Spinal cord (tissue), 10 donors: ENCODE measurements around the gene DPF3. TPM values are rescaled to one million over a fixed set of nuclear protein-coding genes. Genes with fewer than 3 reads are reported as not detected.
A peak's percentile ranks its signal among the peaks of the same experiment; 100 is the strongest.

Experiments used
- DNase-seq, 6 donors: peaks; one replicate each; pipeline versions ENCODE4 v3.0.0 to v3.0.0-alpha.2; 2013 to 2015; ENCODE audit warnings: low spot score in 6 of 6, low read depth in 4 of 6
- H3K27ac ChIP-seq: one replicate; pipeline ENCODE4 v1.5.1; 2013; ENCODE audit warnings: low read depth, low read length, control low read depth
- H3K27me3 ChIP-seq: one replicate; pipeline ENCODE4 v1.6.1; 2013; ENCODE audit warnings: low read length; ENCODE audit not compliant: control insufficient read depth, insufficient read depth
- H3K36me3 ChIP-seq: one replicate; pipeline ENCODE4 v1.6.1; 2013; ENCODE audit warnings: low read length; ENCODE audit not compliant: control insufficient read depth, insufficient read depth
- H3K4me1 ChIP-seq: one replicate; pipeline ENCODE4 v1.6.1; 2013; ENCODE audit warnings: low read length; ENCODE audit not compliant: control insufficient read depth, insufficient read depth
- H3K4me3 ChIP-seq: one replicate; pipeline ENCODE4 v1.5.1; 2013; ENCODE audit warnings: low read depth, low read length, control low read depth
- H3K9me3 ChIP-seq: one replicate; pipeline ENCODE4 v1.6.1; 2013; ENCODE audit warnings: low read length; ENCODE audit not compliant: control insufficient read depth, insufficient read depth
- WGBS: methylation state at CpG from one replicate; pipeline ENCODE4 v1.1.5; 2013; ENCODE audit warnings: missing lambda C conversion rate; ENCODE audit not compliant: insufficient coverage; 5-methylcytosine and 5-hydroxymethylcytosine counted together
- polyA plus RNA-seq, 2 donors: library from polyadenylated mRNA; unstranded; fragments of 120-200 nt; gene quantifications; one replicate each; pipeline ENCODE4 v1.2.1, GENCODE V29; 2013; ENCODE audit not compliant: insufficient read length in 2 of 2
- total RNA-seq, 2 donors: library from RNA; depleted of rRNA in 1 of 2; stranded (reverse); fragments of 120-200 nt in 1 of 2; fragments of >200 nt in 1 of 2; gene quantifications; one replicate each; pipeline versions ENCODE4 v1.2.3 to v1.2.4, GENCODE V29; 2013 to 2014
- donor health status: healthy.

Gene DPF3
- total and polyA plus RNA-seq, 4 donors: 9.6 to 14.5 (median 12.8) TPM

DNA sequence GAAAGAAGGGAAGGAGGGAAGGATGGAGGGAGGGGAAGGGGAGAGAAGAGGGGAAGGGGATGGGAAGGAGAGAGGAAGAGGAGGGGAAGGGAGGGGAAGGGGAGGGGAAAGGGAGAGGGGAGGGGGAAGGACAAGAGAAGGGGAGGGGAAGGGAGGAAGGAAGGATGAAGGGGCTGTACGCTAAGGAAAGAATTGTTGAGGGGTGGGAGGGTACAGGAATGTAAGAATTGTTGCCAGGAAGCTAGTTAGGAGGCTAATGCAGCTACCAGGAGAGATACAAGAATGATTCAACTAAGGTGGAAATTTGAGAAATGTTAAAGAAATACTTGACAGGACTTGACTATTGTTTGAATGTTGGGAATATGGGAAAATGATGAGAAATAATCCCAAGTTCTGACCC is 261.2 kb downstream of the DPF3 start:
- DNase-seq: no peak
- Histone ChIP-seq H3K27ac (no peak overlapping the region), H3K27me3 (no peaks in the 10 kb centered on the region), H3K36me3 (no peaks in the 10 kb centered on the region), H3K4me3 (no peak overlapping the region), H3K4me1 (no peaks in the 10 kb centered on the region), H3K9me3 (no peaks in the 10 kb centered on the region)
- 44% methylated on average over 1 of the region's 1 CpG for WGBS

DNA sequence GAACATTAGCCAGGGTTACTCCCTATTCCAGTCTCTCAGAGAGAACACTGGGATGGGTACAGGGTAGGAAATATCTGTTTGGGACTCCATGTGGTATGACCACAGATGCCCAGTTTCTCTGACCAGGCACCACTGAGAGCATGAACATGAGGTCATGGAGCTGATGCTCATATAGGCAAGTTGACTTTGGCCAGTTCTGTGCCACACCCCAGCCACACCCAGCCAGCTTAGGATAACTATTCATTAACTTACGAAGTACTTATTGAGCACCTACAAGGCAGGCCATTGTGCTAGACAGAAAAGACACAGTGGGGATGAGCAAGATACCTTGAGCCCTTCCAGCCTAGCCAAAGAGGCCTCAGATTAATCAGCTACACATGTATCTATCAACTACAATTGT is 262.5 kb downstream of the DPF3 start:
- no peaks in the 10 kb centered on the region for H3K9me3 ChIP-seq
- WGBS: 100% methylated on average over 1 of the region's 1 CpG
- no peaks in the 10 kb centered on the region for H3K36me3 ChIP-seq
- H3K4me3 ChIP-seq: no peak overlapping the region
- DNase-seq: no peak
- no peaks in the 10 kb centered on the region for H3K27me3 ChIP-seq
- H3K4me1 ChIP-seq: no peaks in the 10 kb centered on the region
- H3K27ac ChIP-seq: no peak overlapping the region

DNA sequence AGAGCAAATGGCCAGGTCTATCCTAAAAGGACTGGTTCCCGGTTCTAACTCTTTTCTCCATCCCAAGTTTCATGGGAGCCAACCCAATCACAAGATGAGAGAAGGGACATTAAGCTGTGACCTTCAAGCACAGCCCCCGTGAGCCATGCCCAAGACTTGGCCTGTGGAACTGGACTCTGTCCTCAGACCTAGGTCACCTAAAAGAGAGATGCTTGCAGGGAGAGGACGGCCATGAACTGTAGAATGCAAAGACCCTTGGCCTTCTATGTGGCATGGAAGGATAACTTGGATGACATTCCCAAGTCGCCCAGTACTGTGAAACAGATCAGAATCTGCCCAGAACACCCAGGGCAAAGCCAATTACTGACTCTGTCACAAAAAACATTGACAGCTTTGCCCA is 263.5 kb downstream of the DPF3 start:
- H3K27ac ChIP-seq: no peak overlapping the region
- H3K4me1 ChIP-seq: no peaks in the 10 kb centered on the region
- 90% methylated on average over 3 of the region's 4 CpGs for WGBS
- no peak overlapping the region for H3K4me3 ChIP-seq
- no peaks in the 10 kb centered on the region for H3K9me3 ChIP-seq
- no peaks in the 10 kb centered on the region for H3K27me3 ChIP-seq
- no peaks in the 10 kb centered on the region for H3K36me3 ChIP-seq
- DNase-seq: no peak

DNA sequence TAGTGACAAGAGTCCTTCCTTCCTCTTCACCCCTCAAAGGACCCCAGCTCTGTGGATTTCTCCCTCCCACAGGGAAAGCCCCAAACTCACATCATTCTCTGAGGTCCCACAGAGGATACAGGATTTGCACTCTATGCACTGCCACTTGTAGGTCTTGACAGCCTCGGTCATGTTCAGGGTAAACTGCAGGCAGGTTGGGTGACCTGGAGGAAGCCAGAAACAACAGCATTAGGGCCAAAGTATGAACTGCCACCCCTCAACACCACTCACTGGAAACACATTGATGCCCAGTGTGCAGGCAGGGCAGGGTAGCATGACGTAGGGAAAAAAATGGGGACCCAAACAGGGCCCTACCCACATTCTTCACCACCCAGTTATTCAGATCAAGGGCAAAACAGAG is 264.4 kb downstream of the DPF3 start:
- Histone ChIP-seq H3K4me1 (no peaks in the 10 kb centered on the region), H3K27me3 (no peaks in the 10 kb centered on the region), H3K27ac (no peak overlapping the region), H3K9me3 (no peaks in the 10 kb centered on the region), H3K36me3 (no peaks in the 10 kb centered on the region), H3K4me3 (no peak overlapping the region)
- WGBS: 100% methylated on average over 2 of the region's 2 CpGs
- DNase-seq: no peak

DNA sequence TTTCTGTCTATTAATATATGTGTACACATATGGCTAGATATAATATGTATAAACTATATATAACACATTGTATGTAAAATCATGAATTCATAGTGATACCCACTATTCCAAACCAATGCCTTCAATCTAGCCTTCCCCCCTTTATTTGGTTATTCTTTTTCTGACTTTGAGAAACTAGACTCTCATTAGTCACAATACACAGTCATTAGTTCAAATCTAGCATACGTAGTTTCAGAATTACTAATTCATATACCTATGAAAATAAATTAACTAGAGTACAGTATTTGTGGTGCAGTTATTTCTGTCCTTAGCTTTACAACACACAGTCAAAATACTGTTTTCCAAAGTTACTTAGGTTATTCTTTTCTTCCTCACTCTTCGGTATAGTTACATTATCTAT is 268.2 kb downstream of the DPF3 start:
- no CpG with 5 or more reads among the region's 2 CpGs for WGBS
- Histone ChIP-seq H3K36me3 (no peaks in the 10 kb centered on the region), H3K4me1 (no peaks in the 10 kb centered on the region), H3K27ac (no peak overlapping the region), H3K27me3 (no peaks in the 10 kb centered on the region), H3K4me3 (no peak overlapping the region), H3K9me3 (no peaks in the 10 kb centered on the region)
- DNase-seq: no peak

DNA sequence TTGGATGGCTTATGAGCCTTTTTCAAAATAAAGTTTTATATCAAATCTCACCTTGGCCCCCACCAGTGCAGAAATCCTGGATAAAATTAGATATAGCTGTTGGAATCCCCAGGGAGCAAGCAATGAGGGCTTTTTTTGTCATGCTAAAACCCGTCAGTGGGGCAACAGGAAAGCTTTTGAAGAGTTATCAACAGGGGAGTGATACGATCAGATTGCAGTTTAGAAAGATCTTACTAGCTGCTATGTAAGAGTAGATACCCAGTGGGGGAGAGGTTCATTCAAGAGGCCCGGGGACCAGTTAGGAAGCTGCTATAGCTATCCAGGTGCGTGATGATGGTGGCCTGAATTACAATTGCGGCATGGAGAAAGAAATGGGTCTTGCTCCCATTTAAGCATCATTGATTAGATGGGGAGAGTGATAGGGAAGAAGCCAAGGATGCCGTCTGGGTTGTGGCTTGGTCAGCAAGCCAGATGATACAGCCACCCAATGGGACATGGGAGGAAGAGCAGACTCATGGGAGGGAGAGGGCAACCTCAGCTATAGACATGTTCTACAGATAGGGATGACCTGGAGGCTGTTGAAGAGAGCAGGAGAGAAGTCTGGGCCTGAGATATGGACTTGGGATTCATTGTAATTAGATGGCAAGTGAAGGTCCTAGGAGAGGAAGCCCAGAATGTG is 272.4 kb downstream of the DPF3 start:
- H3K27ac ChIP-seq: no peak overlapping the region
- peaks cover 9% of the 10 kb centered on the region for H3K4me1 ChIP-seq
- no peaks in the 10 kb centered on the region for H3K9me3 ChIP-seq
- 67% methylated on average over 6 of the region's 6 CpGs for WGBS
- no peaks in the 10 kb centered on the region for H3K27me3 ChIP-seq
- DNase-seq: no peak
- peaks cover 2% of the 10 kb centered on the region for H3K36me3 ChIP-seq
- H3K4me3 ChIP-seq: no peak overlapping the region

DNA sequence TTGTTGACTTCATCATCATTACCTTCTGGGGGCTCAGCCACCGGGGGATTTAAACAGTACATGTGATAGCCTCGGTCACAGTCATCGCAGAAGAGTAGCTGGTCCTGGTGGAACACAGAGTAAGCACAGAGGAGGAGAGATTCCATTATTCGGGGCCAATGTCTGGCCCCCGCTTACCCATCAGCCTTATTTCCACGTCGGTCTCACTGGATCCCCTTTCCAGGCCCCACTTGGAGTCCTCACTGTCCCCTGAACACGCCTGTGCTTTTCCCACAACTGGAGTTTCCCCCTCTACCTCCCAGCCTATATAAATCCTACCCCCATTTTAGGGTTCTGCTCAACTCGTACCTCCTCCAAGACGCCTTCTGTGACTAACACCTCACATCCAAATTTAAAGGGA is 274.0 kb downstream of the DPF3 start:
- peaks cover 5% of the 10 kb centered on the region for H3K36me3 ChIP-seq

DNA sequence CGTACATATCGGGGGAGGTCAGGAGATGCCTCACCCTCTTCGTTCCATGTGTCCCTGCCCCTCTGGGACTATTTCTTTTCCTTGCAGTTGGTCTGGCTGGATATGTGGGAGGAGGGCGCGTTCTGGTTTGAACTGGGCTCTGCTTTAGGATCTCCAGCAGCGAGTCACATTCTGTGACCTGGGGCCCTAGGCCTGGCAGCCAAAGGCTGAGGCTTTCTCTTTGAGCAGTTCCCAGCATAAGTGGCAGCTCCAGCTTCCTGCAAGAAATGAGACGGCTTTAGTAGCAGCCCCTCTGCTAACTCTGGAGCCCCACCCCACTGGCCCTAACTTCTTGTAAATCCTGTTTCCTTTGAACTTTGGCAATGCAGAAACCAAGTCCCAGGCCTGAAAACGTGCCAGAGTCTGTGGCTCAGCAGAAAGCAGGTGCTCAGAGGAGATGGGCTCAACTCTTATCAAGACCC is 274.8 kb downstream of the DPF3 start:
- Histone ChIP-seq H3K27me3 (no peaks in the 10 kb centered on the region), H3K4me3 (no peak overlapping the region), H3K36me3 (peaks cover 5% of the 10 kb centered on the region), H3K9me3 (no peaks in the 10 kb centered on the region), H3K27ac (no peak overlapping the region), H3K4me1 (peaks cover 18% of the 10 kb centered on the region)
- WGBS: 89% methylated on average over 8 of the region's 8 CpGs
- DNase-seq: no peak

More for the DNA sequence above, 274.0 kb downstream of the DPF3 start:
- H3K27ac ChIP-seq: no peak overlapping the region
- H3K27me3 ChIP-seq: no peaks in the 10 kb centered on the region
- H3K4me3 ChIP-seq: no peak overlapping the region
- WGBS: 93% methylated on average over 6 of the region's 10 CpGs
- peaks cover 17% of the 10 kb centered on the region for H3K4me1 ChIP-seq
- DNase-seq: no peak
- H3K9me3 ChIP-seq: no peaks in the 10 kb centered on the region

DNA sequence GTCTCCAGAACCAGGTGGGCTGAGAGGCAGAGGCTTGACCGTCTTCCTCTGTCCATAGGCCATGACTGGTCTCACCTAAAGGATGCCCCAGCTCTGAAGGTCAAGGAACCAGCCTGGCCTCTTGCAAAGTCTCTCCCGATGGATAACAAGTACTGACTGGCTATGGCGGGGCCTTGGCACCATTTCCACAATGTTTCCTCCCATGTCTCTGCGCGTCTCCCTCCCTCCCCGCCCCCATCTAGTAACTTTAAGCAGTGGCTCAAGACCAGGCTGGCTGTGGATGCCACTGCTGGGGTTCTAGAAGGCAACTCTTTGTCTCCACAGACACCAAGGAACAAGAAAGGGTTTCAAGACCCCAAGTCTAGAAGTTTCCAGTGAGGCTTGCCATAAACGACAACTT is 275.5 kb downstream of the DPF3 start:
- H3K36me3 ChIP-seq: peaks cover 5% of the 10 kb centered on the region
- H3K9me3 ChIP-seq: no peaks in the 10 kb centered on the region
- no peak overlapping the region for H3K4me3 ChIP-seq
- H3K27ac ChIP-seq: no peak overlapping the region
- DNase-seq: no peak
- H3K27me3 ChIP-seq: no peaks in the 10 kb centered on the region
- 94% methylated on average over 7 of the region's 7 CpGs for WGBS
- peaks cover 24% of the 10 kb centered on the region for H3K4me1 ChIP-seq

DNA sequence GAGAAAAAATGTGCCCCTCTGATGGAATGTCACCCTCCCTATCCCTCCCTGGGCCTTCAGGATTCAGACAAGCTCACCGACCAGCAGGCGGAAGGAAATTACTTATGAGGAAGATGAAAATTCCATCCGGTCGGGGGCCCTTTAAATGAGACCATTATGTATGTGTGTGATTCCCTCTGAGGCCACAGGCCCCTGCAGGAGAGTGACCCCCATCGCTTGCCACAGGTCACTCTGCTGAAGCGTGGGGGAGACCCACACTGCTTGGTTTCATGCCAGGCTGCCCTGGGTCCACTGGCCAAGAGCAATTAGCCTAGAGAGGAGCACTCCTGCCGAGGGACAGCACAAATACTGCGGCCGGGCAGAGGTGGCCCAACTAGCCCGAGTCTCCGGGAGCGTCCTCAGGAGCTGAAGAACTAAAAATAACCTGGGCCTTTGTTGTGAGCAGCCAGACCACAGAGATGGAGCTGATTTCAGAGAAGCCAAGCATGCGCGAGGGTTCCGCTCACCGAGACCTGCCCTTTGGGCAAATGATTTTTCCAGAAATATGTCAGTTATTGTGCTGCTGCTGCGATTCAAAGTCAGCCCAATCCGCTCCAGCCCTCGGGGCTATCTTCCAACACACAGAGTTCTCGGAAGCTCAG is 276.4 kb downstream of the DPF3 start:
- peaks cover 5% of the 10 kb centered on the region for H3K36me3 ChIP-seq
- peak in 1 of 6 donors; percentile 38 for DNase-seq
- H3K27me3 ChIP-seq: no peaks in the 10 kb centered on the region
- H3K9me3 ChIP-seq: no peaks in the 10 kb centered on the region
- H3K4me1 ChIP-seq: peaks cover 29% of the 10 kb centered on the region
- 50% methylated on average over 18 of the region's 20 CpGs for WGBS
- peak overlapping the region; percentile 37 for H3K27ac ChIP-seq
- H3K4me3 ChIP-seq: no peak overlapping the region
